Activated T-cell treated with anti-CD3 and anti-CD28 coated beads, Interleukin-2, amount 50 U/mL, for 72 hours (primary cell): ENCODE measurements around the gene RHBDF2. TPM values are rescaled to one million over a fixed set of nuclear protein-coding genes. Genes with fewer than 3 reads are reported as not detected.
A peak's percentile ranks its signal among the peaks of the same experiment; 100 is the strongest.
"Not testable (repeated sequence)": the region's sequence is repeated elsewhere in the genome, so short reads cannot be mapped to it uniquely, and the experiment has no call there.

ENCODE experiments used
- ATAC-seq, 2 donors: fragments of 150-1000 bp; cut with Tn5 transposase; replicated peaks in 1 of 2; 2 replicates each; pipeline ENCODE4 v1.10.0; 2021; ENCODE audit warnings: moderate library complexity in 2 of 2, mild to moderate bottlenecking in 1 of 2
- DNase-seq, 2 donors: peaks; one replicate each; pipeline ENCODE4 v3.0.0; 2021 to 2022; ENCODE audit warnings: mixed read lengths in 1 of 2
- H3K27ac Mint-ChIP-seq: one replicate; pipeline ENCODE4 v1.8.0; 2022; ENCODE audit warnings: mild to moderate bottlenecking, moderate library complexity, mixed read lengths
- H3K27me3 Mint-ChIP-seq: one replicate; pipeline ENCODE4 v1.8.0; 2022; ENCODE audit warnings: low read depth, mixed read lengths
- H3K36me3 Mint-ChIP-seq, 2 donors: one replicate each; pipeline ENCODE4 v1.8.0; 2022; ENCODE audit warnings: mixed read lengths in 2 of 2, mild to moderate bottlenecking in 1 of 2; ENCODE audit not compliant: insufficient read depth in 2 of 2
- H3K4me1 Mint-ChIP-seq: one replicate; pipeline ENCODE4 v1.8.0; 2022; ENCODE audit warnings: low read depth, mixed read lengths
- H3K4me3 Mint-ChIP-seq, 2 donors: one replicate each; pipeline ENCODE4 v1.8.0; 2022; ENCODE audit warnings: mild to moderate bottlenecking in 2 of 2, mixed read lengths in 2 of 2, moderate library complexity in 2 of 2
- H3K9me3 Mint-ChIP-seq, 2 donors: one replicate each; pipeline ENCODE4 v1.8.0; 2022; ENCODE audit warnings: mixed read lengths in 2 of 2
- total RNA-seq, 2 donors: library from RNA; stranded (reverse); gene quantifications; one replicate each; pipeline ENCODE4 v1.2.3, GENCODE V29; 2022

RHBDF2 gene
- total RNA-seq, 2 donors from 2014 or later, result 38.7 to 39.0 TPM

- not testable (repeated sequence) for H3K27ac Mint-ChIP-seq, H3K9me3 Mint-ChIP-seq, DNase-seq, H3K27me3 Mint-ChIP-seq, H3K4me3 Mint-ChIP-seq, H3K36me3 Mint-ChIP-seq, ATAC-seq
- peaks cover 25% of the 10 kb centered on the region for H3K4me1 Mint-ChIP-seq
Observed at GRCh38 chr17:76525513-76525833, 24.2 kb upstream of the RHBDF2 start.

GRCh38 chr17:76524598-76525512, 23.6 kb upstream of the RHBDF2 start:
- H3K9me3 Mint-ChIP-seq, result no peaks in the 10 kb centered on the region
- no peak overlapping the region for H3K27ac Mint-ChIP-seq
- ATAC-seq (no peak), DNase-seq (no peak)
- no peaks in the 10 kb centered on the region for H3K36me3 Mint-ChIP-seq
- H3K27me3 Mint-ChIP-seq, result no peaks in the 10 kb centered on the region
- peaks cover 25% of the 10 kb centered on the region for H3K4me1 Mint-ChIP-seq
- H3K4me3 Mint-ChIP-seq, result no peak overlapping the region

DNA sequence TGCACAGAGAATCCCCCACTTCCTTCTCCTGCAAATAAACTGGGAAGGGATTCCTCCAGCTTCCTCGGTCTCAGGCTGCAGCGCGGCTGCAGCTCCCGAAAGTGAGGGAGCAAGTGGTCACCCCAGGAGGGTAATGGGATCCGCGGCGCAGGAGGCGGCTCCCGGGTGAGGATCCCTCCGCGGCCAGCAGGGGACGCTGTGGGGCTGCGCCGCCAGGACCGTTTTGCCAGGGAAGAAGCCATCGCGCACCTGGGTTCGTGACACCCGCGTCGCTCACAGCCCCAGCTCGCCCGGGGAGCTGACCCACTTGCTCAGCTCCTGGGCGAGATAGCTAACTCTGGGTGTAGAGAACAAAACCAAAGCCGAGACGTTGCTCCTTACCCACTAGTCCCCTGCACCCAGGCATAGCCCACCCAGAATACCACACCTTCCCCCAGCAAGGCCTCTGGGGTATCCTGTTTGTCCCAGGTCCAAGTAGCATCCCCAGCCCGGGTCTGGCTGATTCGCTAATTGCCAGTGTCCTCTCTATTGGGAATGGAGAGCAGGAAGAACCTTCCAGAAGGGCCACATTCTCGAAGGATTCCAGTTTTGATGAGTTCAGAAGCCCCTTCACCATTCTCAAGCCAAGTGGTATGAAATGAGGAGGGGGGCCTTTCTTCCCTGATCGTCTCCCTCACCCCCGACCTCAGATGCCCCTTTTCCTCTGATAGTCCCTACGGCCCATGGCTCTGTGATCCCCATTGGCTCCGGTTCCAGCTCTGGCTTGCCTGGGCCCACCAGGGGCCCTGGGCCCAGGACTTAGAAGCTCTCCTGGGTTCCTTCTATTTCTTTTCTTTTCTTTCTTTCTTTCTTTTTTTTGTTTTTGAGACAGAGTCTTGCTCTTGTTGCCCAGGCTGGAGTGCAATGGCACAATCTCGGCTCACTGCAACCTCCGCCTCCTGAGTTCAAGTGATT, 22.1 kb upstream of the RHBDF2 start:
- no peak overlapping the region for H3K27ac Mint-ChIP-seq

GRCh38 chr17:76521683-76522082, 20.5 kb upstream of the RHBDF2 start:
- ATAC-seq, H3K27ac Mint-ChIP-seq, H3K4me3 Mint-ChIP-seq, H3K27me3 Mint-ChIP-seq, H3K9me3 Mint-ChIP-seq, DNase-seq, H3K36me3 Mint-ChIP-seq: not testable (repeated sequence)
- peaks cover 16% of the 10 kb centered on the region for H3K4me1 Mint-ChIP-seq

More for the DNA sequence above, 22.1 kb upstream of the RHBDF2 start:
- Mint-ChIP-seq H3K36me3 (no peaks in the 10 kb centered on the region), H3K4me3 (peak overlapping the region; percentile 51 to 64), H3K4me1 (peaks cover 21% of the 10 kb centered on the region), H3K9me3 (no peaks in the 10 kb centered on the region), H3K27me3 (no peaks in the 10 kb centered on the region)
- ATAC-seq, result peak; percentile 86 to 87
- peak; percentile 81 to 90 for DNase-seq

- no peak overlapping the region for H3K4me3 Mint-ChIP-seq
- H3K27me3 Mint-ChIP-seq, result no peaks in the 10 kb centered on the region
- no peaks in the 10 kb centered on the region for H3K36me3 Mint-ChIP-seq
- no peak overlapping the region for H3K27ac Mint-ChIP-seq
- H3K9me3 Mint-ChIP-seq, result no peaks in the 10 kb centered on the region
- H3K4me1 Mint-ChIP-seq, result peaks cover 20% of the 10 kb centered on the region
- ATAC-seq, result no peak
- no peak for DNase-seq
Observed at GRCh38 chr17:76521262-76521661, 20.0 kb upstream of the RHBDF2 start.

DNA sequence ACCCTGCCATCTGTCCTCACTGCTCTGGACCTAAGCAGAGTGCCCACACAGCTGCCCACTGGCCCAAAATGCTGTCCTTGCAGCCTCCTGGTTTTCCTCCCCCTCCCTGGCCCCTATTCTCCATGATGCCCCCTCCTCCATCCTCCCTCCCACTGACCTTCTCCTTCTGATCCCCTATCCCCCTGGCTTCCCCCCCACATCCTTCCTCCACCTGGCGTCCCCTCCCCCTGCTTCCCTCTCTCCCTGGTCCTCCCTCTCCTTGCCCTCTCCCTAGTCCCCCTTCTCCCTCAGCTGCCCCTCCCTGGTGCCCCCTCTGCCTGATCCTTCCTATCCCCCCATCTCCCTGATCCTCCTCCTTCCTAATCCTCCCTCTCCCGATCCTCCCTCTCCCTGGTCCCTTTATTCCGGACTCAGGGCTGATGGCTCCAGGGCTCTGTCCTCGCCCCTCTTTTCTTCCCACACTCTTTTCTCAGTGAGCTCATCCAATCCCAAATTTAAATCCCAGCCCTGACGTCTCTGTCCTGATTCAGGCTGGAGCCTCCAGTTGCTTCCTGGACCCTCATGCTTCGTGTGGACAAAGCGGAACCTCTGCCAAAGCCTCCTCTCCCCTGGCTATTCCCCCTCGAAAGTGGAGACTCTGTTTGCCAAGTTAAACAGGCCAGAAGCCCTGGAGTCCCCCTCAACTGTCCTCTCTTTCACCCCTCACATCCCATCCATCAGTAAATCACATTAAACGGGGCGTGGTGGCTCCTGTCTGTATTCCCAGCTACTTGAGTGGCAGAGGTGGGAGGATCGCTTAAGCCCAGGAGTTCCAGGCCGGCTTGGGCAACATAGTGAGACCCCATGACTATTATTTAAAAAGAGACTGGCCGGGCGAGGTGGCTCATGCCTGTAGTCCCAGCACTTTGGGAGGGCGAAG, 18.1 kb upstream of the RHBDF2 start:
- Mint-ChIP-seq H3K27me3 (no peaks in the 10 kb centered on the region), H3K4me1 (peaks cover 40% of the 10 kb centered on the region), H3K27ac (no peak overlapping the region), H3K9me3 (no peaks in the 10 kb centered on the region), H3K36me3 (no peaks in the 10 kb centered on the region), H3K4me3 (no peak overlapping the region)
- DNase-seq, result no peak
- ATAC-seq, result no peak

DNA sequence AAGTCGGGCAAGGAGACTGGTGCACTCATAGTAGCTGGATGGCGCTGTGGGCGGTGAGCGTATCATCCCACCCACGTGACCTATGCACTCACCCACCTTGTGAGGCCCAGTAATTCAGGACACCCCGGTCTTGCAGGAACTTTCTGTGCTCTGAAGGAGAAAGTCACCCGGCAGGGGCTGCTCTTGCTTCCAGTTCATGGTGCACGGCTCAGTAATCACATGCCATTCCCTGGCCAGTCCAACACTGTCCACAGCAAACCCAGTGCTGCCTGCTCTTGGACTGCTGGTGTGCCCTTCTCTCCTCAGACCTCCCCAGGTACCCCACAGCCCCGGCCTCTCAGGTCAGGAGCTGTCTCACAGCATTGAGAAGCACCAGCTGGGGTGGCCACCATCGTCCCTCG, 16.4 kb upstream of the RHBDF2 start:
- no peaks in the 10 kb centered on the region for H3K36me3 Mint-ChIP-seq
- no peaks in the 10 kb centered on the region for H3K27me3 Mint-ChIP-seq
- DNase-seq, result no peak
- H3K4me1 Mint-ChIP-seq, result peaks cover 44% of the 10 kb centered on the region
- H3K4me3 Mint-ChIP-seq, result peak overlapping the region in 1 of 2 donors; percentile 23
- no peaks in the 10 kb centered on the region for H3K9me3 Mint-ChIP-seq
- no peak for ATAC-seq
- H3K27ac Mint-ChIP-seq, result no peak overlapping the region

DNA sequence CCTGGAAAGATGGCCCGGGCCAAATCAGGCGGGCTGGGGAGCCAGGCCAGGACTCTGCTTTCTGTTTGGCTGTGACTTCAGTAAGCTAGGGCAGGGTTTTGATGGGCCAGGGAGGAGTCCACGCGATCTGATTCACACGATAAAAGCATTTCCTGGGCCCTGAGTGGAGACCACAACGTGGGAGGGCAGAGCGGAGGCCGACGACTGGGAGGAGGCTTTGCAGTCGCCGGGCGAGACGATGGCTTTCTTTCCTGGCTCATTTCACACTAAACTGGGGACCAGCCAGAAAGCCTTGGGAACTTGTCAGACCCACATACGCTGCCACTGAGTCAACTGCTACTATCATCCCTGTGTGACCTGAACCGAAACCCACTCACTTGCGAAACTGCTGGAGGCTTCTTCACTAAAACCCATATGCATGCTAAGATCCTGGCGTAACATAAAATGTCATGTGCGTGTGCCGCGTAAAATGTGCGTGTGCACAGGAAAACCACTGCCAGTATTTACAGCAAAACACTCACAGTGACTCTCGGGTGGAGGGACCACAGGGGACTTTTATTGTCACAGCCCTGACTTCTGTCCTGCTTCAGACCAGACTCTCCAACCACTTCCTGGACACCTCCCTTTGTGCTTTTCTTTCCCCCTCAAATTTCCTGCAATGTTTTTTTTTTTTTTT, 14.2 kb upstream of the RHBDF2 start:
- peak; percentile 91 for ATAC-seq

DNA sequence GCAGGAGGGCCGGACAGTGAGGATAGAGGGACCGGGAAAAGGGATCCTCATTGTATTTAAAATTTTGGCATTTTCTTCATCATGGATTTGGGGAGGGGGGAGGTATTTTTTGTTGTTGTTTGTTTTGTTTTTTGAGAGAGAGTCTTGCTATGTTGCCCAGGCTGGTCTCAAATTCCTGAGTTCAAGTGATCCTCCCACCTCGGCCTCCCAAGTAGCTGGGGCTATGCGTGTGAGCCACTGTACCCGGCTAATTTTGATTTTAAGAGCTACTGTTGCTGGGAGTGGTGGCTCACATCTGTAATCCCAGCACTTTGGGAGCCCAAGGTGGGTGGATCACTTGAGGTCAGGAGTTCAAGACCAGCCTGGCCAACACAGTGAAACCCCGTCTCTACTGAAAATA, 13.1 kb upstream of the RHBDF2 start:
- not testable (repeated sequence) for DNase-seq, H3K36me3 Mint-ChIP-seq, H3K27me3 Mint-ChIP-seq, H3K9me3 Mint-ChIP-seq, ATAC-seq
- Mint-ChIP-seq H3K27ac (peak overlapping the region; percentile 95), H3K4me1 (peaks cover 54% of the 10 kb centered on the region), H3K4me3 (peak overlapping the region in 1 of 2 donors; percentile 53)

More for the DNA sequence above, 14.2 kb upstream of the RHBDF2 start:
- Mint-ChIP-seq H3K4me1 (peaks cover 54% of the 10 kb centered on the region), H3K4me3 (peak overlapping the region; percentile 53 to 80), H3K9me3 (no peaks in the 10 kb centered on the region), H3K36me3 (no peaks in the 10 kb centered on the region), H3K27me3 (no peaks in the 10 kb centered on the region), H3K27ac (peak overlapping the region; percentile 95)
- peak; percentile 86 to 91 for DNase-seq

GRCh38 chr17:76513306-76513692, 12.1 kb upstream of the RHBDF2 start:
- Mint-ChIP-seq H3K36me3 (no peaks in the 10 kb centered on the region), H3K4me1 (peaks cover 54% of the 10 kb centered on the region), H3K27me3 (no peaks in the 10 kb centered on the region), H3K4me3 (peak overlapping the region in 1 of 2 donors; percentile 3), H3K9me3 (no peaks in the 10 kb centered on the region), H3K27ac (peak overlapping the region; percentile 38)
- ATAC-seq (no peak), DNase-seq (no peak)

DNA sequence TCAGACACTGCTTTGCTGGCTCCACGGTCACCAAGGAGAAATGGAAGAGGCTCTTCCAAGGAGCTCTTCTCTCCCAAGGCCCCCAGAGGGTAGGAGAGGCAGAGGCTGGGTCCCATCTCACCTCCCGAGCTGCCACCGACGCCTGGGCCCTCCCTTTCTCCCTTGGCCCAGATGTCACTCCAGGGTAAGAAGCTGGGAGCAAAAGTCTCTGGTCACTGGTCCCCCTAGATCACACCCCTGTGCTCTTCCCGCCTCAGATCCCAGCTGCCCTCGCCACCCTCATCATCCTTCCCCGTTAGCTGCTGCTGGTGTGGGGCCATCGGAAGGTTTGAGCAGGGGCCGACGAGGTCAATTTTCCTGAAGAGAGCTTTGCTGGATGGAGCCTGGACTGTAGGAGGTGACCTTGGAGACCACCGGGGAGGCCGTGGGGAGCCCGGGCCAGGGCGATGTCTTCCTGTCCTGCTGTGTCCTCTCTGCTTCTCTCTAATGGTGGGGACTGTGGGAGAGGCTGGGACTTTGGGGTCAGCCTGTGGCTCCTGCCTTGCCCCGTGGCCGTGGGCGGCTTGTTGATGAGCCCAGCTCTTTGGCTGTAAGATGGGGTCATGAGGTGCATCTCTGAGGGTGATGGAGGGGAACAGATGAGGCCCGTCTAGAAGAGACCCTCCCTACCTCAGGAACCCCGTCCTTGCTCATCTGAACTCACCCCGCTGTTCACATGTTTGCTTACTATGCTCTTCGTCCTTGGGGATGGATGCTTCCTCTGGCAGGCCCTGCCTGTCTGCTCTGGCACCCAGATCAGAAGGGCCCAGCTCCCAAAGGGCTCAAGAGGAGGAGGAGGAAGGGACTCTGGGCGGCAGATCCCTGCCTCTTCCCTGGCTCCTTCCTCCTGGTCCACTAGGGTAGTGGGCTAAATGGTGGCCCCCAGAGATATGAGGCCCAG, 11.4 kb upstream of the RHBDF2 start:
- peaks cover 4% of the 10 kb centered on the region for H3K27me3 Mint-ChIP-seq
- H3K4me1 Mint-ChIP-seq, result peaks cover 48% of the 10 kb centered on the region
- H3K36me3 Mint-ChIP-seq, result no peaks in the 10 kb centered on the region
- peak overlapping the region in 1 of 2 donors; percentile 3 for H3K4me3 Mint-ChIP-seq
- DNase-seq (no peak), ATAC-seq (no peak)
- H3K27ac Mint-ChIP-seq, result peak overlapping the region; percentile 38
- no peaks in the 10 kb centered on the region for H3K9me3 Mint-ChIP-seq
